ENCODE measurements around the gene TRPC6. TPM values are rescaled to one million over a fixed set of nuclear protein-coding genes. Genes with fewer than 3 reads are reported as not detected.
A peak's percentile ranks its signal among the peaks of the same experiment; 100 is the strongest.

TRPC6 gene
- total RNA-seq, 1 experiment from 2014 or later, result not detected

DNA sequence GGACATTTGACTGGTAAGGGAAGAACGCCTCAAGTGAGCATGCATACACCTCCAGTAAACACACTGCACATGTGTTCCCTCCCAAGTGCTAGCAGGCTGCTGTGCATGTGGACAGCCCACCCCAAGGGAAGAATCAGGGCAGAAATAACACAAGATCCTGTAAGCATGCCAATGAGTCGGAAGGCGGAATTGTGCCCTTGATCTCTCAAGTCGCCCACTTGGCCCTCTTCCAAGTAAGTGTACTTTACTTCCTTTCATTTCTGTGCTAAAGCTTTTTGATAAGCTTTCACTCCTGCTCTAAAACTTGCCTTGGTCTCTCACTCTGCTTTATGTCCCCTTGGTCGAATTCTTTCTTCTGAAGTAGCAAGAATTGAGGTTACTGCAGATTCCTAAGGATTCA is 139.6 kb downstream of the TRPC6 start:
- Histone ChIP-seq H3K9ac (ENCODE audit: low read length) (no peak overlapping the region), H3K79me2 (ENCODE audit: low read length) (no peaks in the 10 kb centered on the region), H3K27me3 (ENCODE audit: low read length) (no peaks in the 10 kb centered on the region), H3K36me3 (ENCODE audit: low read depth, low read length) (no peaks in the 10 kb centered on the region), H3K27ac (ENCODE audit: low read length) (no peak overlapping the region), H3K9me2 (replicated peaks; ENCODE audit: low read length) (no peaks in the 10 kb centered on the region), H3F3A (ENCODE audit: low read length, unreplicated experiment) (no peaks in the 10 kb centered on the region), H3K4me1 (ENCODE audit: insufficient read depth, low read length) (peaks cover 41% of the 10 kb centered on the region), H3K4me3 (ENCODE audit: low read length) (no peak overlapping the region), H3K9me3 (ENCODE audit: low read length) (no peaks in the 10 kb centered on the region), H4K20me1 (ENCODE audit: low read length) (no peaks in the 10 kb centered on the region), H3K4me2 (ENCODE audit: low read length) (no peak overlapping the region), H2AFZ (ENCODE audit: low read length) (no peak overlapping the region)
- intact Hi-C loops (cut with micrococcal nuclease), result no loop called here
- ChIA-PET CTCF (no interaction called here), POLR2A (ENCODE audit: unreplicated experiment) (interaction anchor here (0.6 kb wide), 1 partner anchor 245 kb away, joined by 3 read pairs; no protein-coding TSS in a partner anchor)
- no TSS peak for BruUV-seq (replicated peaks)
- TF ChIP-seq EZH2 (IDR thresholded peaks at IDR 0.05; ENCODE audit: low read length, unreplicated experiment) (no peak), EZH2phosphoT487 (IDR thresholded peaks at IDR 0.05; ENCODE audit: borderline replicate concordance, low read length) (no peak)
- TF ChIP-seq, protein P1, sequence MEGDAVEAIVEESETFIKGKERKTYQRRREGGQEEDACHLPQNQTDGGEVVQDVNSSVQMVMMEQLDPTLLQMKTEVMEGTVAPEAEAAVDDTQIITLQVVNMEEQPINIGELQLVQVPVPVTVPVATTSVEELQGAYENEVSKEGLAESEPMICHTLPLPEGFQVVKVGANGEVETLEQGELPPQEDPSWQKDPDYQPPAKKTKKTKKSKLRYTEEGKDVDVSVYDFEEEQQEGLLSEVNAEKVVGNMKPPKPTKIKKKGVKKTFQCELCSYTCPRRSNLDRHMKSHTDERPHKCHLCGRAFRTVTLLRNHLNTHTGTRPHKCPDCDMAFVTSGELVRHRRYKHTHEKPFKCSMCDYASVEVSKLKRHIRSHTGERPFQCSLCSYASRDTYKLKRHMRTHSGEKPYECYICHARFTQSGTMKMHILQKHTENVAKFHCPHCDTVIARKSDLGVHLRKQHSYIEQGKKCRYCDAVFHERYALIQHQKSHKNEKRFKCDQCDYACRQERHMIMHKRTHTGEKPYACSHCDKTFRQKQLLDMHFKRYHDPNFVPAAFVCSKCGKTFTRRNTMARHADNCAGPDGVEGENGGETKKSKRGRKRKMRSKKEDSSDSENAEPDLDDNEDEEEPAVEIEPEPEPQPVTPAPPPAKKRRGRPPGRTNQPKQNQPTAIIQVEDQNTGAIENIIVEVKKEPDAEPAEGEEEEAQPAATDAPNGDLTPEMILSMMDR (conservative IDR thresholded peaks at IDR 0.05; ENCODE audit: low read depth, low read length), result no peak
- DNase-seq, result peak; percentile 46
- no peak for ATAC-seq

DNA sequence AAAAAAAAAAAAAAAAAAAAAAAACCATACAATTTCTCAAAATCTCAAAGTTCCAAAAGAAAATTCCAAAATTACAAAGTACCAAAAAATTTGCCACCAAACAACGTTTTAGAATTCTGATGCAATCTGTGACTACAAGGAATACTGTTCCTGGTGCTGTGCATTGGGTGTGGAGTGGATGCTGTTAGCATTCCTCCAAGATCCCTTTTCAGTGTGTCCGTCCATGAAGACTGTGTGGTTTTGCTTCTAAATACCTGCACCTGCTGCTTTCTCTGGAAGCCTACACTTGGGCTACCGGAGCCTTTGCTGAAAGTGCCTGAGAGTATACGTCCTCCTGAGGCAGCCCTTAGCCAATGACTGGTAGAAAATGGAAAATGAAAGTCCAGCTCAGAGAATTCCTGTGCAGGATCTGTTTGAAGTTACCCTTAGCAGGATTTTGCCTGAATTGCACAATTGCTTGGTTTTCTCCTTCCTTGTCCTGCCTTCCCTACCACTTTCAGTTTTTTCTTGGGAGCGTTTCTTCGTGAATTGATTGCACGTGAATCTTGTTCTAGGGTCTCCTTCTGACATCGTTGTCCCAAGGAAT is 140.8 kb downstream of the TRPC6 start:
- no TSS peak for BruUV-seq (replicated peaks)

DNA sequence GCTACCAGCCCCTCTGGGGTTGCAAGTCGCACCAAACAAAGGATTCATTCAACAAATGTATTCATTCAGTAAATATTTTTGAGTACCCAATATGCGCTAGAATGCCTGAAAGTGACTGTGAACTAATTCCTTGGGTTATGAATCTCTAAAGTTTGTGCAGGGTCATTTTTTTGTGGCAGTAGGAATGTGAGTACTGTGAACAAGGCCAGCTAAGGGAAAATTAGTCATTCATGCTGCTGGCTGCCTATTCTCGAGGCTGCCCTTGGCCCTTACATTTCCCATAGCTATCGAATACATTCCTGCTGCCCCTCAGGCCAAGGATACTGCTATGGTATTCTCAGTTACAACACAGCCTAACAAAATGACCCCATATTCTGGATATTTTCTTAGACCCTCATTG is 141.6 kb downstream of the TRPC6 start:
- Histone ChIP-seq H3K27me3 (ENCODE audit: low read length) (no peaks in the 10 kb centered on the region), H3K27ac (ENCODE audit: low read length) (no peak overlapping the region), H3K4me2 (ENCODE audit: low read length) (no peak overlapping the region), H3K4me3 (ENCODE audit: low read length) (no peak overlapping the region), H4K20me1 (ENCODE audit: low read length) (no peaks in the 10 kb centered on the region), H3K9me2 (replicated peaks; ENCODE audit: low read length) (no peaks in the 10 kb centered on the region), H3K36me3 (ENCODE audit: low read depth, low read length) (no peaks in the 10 kb centered on the region), H3K4me1 (ENCODE audit: insufficient read depth, low read length) (peaks cover 41% of the 10 kb centered on the region), H2AFZ (ENCODE audit: low read length) (no peak overlapping the region), H3K79me2 (ENCODE audit: low read length) (no peaks in the 10 kb centered on the region), H3K9ac (ENCODE audit: low read length) (no peak overlapping the region), H3K9me3 (ENCODE audit: low read length) (no peaks in the 10 kb centered on the region), H3F3A (ENCODE audit: low read length, unreplicated experiment) (no peaks in the 10 kb centered on the region)
- CTCF ChIA-PET, result no interaction called here
- intact Hi-C loops (cut with micrococcal nuclease), result no loop called here
- POLR2A ChIA-PET (ENCODE audit: unreplicated experiment), result no interaction called here
- peak; percentile 51 for DNase-seq
- TF ChIP-seq EZH2phosphoT487 (IDR thresholded peaks at IDR 0.05; ENCODE audit: borderline replicate concordance, low read length) (no peak), EZH2 (IDR thresholded peaks at IDR 0.05; ENCODE audit: low read length, unreplicated experiment) (no peak)
- no peak for ATAC-seq
- no TSS peak for BruUV-seq (replicated peaks)

More for the DNA sequence above, 140.8 kb downstream of the TRPC6 start:
- Histone ChIP-seq H3F3A (ENCODE audit: low read length, unreplicated experiment) (no peaks in the 10 kb centered on the region), H3K4me1 (ENCODE audit: insufficient read depth, low read length) (peaks cover 41% of the 10 kb centered on the region), H3K9ac (ENCODE audit: low read length) (no peak overlapping the region), H2AFZ (ENCODE audit: low read length) (no peak overlapping the region), H3K79me2 (ENCODE audit: low read length) (no peaks in the 10 kb centered on the region), H3K36me3 (ENCODE audit: low read depth, low read length) (no peaks in the 10 kb centered on the region), H3K27ac (ENCODE audit: low read length) (no peak overlapping the region), H3K4me3 (ENCODE audit: low read length) (no peak overlapping the region), H3K9me2 (replicated peaks; ENCODE audit: low read length) (no peaks in the 10 kb centered on the region), H3K9me3 (ENCODE audit: low read length) (no peaks in the 10 kb centered on the region), H3K27me3 (ENCODE audit: low read length) (no peaks in the 10 kb centered on the region), H4K20me1 (ENCODE audit: low read length) (no peaks in the 10 kb centered on the region), H3K4me2 (ENCODE audit: low read length) (no peak overlapping the region)
- intact Hi-C loops (cut with micrococcal nuclease), result no loop called here
- TF ChIP-seq EZH2 (IDR thresholded peaks at IDR 0.05; ENCODE audit: low read length, unreplicated experiment) (no peak), EZH2phosphoT487 (IDR thresholded peaks at IDR 0.05; ENCODE audit: borderline replicate concordance, low read length) (no peak)
- TF ChIP-seq, protein P1 (conservative IDR thresholded peaks at IDR 0.05; ENCODE audit: low read depth, low read length), result no peak
- ATAC-seq (no peak), DNase-seq (no peak)
- CTCF ChIA-PET, result no interaction called here
- POLR2A ChIA-PET (ENCODE audit: unreplicated experiment), result interaction anchor here (0.6 kb wide), 1 partner anchor 8 kb away, joined by 5 read pairs; no protein-coding TSS in a partner anchor

All from PC-3 (cell line).